Measurements from ENCODE around the gene TRAPPC10.

The TRAPPC10 gene

DNA sequence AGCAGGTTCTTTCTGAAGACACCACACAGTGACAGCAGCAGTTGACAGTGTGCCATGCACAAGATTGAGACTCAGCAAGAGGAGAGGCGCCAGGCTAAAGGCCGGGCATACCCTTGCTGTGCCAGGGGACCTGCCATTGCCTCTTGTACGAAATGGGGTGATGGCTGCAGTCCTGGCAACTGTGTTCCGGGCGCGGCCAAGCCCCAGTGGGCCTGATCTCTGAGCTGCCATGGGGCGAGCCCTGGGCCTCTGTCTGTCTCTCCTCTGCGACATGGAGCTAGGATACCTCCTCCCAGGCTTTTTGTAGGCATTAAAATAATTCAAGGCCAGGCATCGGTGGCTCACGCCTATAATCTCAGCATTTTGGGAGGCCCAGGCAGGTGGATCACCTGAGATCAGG is 9.6 kb upstream of the TRAPPC10 start:
- FAIRE-seq (no peak), DNase-seq (ENCODE audit: extremely low spot score, insufficient read length, low read depth) (no peak)

DNA sequence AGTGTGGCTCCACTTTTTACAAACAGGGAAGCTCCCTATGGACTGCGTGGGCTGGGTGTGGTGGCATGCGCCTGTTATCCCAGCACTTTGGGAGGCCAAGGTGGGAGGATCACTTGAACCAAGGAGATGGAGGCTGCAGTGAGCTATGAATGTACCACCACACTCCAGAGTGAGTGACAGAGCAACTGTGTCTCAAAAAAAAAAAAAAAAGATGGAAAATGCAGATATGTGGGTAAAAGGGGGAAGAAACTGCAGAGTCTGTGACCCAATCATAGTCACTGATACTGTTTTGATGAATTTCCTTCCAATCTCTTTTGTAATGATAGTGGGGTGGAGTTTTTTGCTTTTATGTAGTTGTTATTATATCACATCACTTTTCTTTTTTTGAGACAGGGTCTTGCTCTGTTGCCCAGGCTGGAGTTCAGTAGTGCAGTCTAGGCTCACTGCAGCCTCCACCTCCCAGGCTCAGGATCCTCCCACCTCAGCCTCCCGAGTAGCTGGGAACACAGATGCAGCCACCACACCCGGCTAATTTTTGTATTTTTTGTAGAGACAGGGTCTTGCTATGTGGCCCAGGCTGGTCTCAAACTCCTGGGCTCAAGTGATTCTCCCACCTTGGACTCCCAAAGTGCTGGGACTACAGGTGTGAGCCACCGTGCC is 8.7 kb upstream of the TRAPPC10 start:
- no peak for DNase-seq (ENCODE audit: extremely low spot score, insufficient read length, low read depth)
- no peak for FAIRE-seq

DNA sequence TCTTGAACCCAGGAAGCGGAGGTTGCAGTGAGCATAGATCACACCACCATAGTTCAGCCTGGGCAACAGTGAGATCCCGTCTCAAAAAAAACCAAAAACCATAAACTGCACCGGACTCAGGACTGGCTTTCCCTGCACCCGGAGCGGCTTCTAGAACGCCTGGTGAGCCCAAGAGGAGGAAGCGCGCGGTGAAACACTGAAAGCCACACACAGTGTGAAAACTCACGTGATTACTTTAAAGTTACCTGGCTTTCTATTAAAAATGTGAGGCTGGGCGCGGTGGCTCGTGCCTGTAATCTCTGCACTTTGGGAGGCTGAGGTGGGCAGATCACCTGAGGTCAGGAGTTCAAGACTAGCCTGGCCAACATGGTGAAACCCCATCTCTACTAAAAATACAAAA is 7.0 kb upstream of the TRAPPC10 start:
- FAIRE-seq (no peak), DNase-seq (ENCODE audit: extremely low spot score, insufficient read length, low read depth) (no peak)

DNA sequence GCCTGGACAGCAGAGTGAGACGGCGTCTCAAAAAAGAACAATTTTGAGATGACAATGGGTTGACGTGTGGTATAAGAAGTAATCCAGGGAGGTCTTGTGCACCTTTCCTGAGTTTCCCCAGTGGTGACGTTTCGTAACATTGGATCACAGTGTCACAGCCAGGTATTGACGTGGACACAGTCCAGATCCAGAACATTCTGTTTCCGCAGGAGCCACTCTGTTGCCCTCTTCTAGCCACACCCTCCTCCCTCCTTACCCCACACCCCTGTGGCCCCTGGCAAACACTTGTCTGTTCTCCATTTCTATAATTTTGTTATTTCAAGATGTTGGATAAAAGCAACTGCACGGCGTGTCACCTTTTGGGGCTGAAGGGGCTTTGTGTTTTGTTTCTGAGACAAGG is 6.5 kb upstream of the TRAPPC10 start:
- FAIRE-seq (no peak), DNase-seq (ENCODE audit: extremely low spot score, insufficient read length, low read depth) (no peak)

DNA sequence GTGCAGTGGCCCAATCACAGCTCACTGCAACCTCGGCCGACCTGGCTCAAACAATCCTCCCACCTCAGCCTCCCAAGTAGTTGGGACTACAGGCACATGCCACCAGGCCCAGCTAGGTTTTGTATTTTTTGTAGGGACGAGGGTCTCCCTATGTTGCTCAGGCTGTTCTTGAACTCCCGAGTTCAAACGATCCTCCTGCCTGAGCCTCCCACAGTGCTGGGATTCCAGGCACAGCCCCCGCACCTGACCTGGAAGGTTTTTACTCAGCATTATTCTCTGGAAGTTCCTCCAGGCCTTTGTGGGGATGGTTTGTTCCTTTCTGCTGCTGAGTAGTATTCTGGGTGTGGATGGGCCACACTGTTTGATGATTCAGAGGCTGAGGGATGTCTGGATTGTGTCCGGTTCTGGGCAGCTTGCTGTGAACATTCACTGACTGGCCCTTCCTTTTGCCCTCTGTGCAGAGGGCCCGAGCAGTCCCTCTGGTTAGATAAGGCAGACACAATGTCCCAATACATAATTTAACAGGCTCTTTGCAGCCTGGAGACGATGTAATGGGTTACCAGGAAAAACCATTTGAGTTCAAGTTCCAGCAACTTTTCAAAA is 6.0 kb upstream of the TRAPPC10 start:
- DNase-seq (ENCODE audit: extremely low spot score, insufficient read length, low read depth): no peak
- FAIRE-seq: no peak

DNA sequence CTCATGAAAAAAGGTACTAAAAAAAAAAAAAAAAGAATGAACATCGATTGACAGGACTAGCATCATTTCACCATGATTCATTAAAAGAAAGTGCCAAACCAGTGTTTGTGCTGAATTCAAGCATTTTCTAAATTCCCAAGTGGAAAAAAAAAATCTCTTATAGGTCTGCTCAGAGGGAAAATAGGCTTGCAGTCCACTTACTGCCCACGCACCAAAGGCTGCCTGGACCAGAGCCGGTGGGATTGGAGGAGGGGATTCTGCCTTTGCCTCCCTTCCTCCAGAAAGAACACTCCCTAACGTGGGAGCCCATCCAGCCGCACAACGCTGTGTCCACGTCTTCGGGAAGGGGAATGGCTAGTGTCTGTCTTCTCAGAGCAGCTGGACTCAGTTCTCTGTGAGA is 5.5 kb upstream of the TRAPPC10 start:
- no peak for FAIRE-seq
- DNase-seq (ENCODE audit: extremely low spot score, insufficient read length, low read depth): no peak

DNA sequence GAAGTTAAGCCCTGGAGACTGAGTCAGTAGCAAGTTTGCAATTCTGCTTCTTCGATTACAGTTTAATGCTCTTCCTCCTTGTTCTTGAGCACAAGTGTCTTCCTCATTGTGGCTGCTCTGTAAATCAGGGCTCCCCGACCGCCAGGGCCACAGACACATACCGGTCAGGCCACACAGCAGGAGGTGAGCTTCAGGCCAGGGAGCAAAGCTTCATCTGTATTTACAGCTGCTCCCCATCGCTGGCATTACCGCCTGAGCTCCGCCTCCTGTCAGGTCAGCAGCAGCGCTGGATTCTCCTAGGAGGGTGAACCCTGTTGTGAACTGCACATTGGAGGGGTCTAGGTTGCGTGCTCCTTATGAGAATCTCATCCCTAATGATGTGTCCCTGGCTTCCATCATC is 1.7 kb upstream of the TRAPPC10 start:
- no peak for FAIRE-seq
- no peak for DNase-seq (ENCODE audit: extremely low spot score, insufficient read length, low read depth)

DNA sequence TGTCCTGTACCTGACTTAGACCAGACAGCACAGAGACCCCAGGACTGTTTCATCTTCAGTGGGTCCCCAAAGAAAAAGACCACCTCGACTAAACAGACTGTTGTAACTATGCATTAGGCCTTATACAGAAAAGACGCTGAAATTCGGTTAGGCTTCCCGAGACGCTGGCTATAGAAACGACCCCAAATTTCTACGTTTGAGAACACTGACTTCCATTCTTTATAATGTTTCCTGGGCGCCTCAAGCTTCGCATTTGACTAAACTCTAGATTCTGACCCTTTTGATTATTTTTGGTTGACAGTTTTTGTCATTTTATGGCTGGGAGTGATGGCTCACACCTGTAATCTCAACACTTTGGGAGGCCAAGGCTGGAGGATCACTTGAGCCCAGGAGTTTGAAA is 986 bp upstream of the TRAPPC10 start:
- FAIRE-seq (no peak), DNase-seq (ENCODE audit: extremely low spot score, insufficient read length, low read depth) (no peak)

DNA sequence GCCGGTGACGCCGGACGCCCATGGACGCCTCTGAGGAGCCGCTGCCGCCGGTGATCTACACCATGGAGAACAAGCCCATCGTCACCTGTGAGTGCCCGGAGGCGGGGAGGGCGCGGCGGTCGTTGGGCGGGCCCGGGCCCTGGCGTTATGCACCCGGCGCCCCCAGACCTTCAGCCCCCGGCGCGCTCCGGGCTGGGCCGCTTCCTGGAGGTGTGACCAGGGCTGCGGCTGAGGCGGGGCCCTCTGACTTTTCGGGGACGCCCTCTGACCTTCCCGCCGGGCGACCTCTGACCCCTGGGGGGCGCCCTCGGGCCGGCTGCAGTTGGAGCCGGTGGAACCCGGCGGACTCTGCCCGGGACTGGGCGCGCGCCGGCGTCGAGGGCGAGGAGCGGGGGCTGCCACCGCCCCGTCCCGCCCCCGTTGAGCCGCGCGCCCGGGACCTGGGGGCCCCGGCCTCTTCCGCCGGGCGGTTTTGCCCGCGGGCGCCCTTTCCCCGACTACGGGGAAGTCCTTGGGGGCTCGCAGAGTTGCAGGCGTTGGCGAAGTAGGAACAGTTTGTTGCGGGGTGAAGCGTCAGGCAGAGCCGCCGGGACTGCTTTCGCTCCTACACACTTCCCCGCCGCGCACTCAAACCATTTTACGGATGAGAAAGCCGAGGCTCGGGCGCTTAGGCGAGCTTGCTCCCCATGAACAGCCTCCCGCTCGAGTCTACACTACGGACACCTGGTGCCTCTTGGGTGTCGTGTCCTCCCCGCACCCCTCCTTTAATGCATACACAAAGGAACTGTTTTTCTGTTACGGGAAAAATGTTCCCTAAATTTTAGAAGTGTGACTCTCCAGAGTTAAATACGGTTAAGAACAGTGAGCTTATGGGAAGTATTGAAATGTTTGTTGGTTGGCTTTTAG is 618 bp downstream of the TRAPPC10 start:
- FAIRE-seq: peak; percentile 33
- peak; percentile 78 for DNase-seq (ENCODE audit: extremely low spot score, insufficient read length, low read depth)

DNA sequence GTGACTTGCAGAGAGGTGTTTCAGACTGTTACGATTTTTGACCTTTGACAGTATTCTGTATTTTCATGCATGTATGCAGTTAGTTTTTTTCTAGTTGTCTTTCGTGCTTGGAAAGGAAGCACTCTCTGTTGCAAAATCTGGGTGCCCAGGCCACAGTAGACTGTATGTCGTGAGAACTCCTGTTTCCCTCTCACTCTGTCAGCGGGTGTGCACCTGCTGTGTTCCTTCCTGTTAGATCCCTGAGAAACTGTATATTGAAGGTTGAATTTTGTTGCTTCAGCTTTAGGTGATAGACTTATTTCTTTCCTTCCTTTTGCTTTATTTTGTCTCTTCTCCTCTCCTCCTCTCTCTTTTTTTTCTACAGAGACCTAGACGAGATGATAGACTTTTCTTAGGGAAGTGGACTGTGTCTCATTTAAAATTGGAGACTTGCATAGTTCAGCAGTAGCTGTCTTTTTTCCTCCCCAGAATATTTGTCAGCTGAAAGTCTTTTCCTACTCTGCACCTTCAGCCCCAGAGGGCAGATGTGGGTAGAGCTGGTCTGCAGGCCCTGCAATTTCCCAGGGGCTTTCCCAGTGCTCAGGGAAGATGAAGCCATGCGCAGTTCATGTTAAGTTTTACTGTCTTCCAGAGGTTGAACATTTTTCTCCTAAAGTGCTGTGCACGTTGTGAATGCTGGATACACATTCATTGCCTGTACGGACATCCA is 1.4 kb downstream of the TRAPPC10 start:
- DNase-seq (ENCODE audit: extremely low spot score, insufficient read length, low read depth): no peak

DNA sequence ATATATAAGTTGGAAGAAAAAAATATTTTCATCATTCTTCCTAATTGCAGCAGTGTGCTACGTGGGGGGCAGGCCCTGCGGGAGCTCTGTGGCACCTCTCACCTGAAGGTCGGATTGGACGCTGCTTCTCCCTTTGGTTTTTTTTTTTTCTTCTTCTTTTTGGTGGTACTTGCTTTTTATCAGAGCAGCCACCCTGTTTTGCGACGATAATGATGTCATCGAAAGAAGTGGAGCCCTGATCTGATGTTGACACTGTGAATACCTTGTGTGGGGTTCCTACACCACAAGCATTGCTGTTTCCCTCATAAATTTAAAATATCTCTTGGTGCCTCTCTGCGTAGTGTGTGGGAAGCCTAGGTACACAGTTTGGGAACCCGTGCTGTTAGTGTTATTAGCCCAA is 5.5 kb downstream of the TRAPPC10 start:
- DNase-seq (ENCODE audit: extremely low spot score, insufficient read length, low read depth) (no peak), FAIRE-seq (no peak)

More for the DNA sequence above, 1.4 kb downstream of the TRAPPC10 start:
- FAIRE-seq: peak; percentile 49

DNA sequence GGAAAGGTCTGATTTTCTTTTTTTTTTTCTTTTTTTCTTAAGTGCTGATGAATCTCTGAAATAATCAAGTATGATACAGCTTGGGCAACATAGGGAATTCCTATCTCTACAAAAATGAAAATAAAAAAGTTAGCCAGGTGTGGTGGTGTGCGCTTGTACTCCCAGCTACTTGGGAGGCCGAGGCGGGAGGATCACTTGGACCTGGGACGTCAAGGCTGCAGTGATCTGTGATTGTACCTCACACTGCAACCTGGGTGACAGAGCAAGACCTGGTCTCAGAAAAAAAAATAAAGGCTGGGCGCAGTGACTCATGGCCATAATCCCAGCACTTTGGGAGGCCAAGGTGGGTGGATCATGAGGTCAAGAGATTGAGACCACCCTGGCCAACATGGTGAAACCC is 6.0 kb downstream of the TRAPPC10 start:
- no peak for FAIRE-seq
- no peak for DNase-seq (ENCODE audit: extremely low spot score, insufficient read length, low read depth)

DNA sequence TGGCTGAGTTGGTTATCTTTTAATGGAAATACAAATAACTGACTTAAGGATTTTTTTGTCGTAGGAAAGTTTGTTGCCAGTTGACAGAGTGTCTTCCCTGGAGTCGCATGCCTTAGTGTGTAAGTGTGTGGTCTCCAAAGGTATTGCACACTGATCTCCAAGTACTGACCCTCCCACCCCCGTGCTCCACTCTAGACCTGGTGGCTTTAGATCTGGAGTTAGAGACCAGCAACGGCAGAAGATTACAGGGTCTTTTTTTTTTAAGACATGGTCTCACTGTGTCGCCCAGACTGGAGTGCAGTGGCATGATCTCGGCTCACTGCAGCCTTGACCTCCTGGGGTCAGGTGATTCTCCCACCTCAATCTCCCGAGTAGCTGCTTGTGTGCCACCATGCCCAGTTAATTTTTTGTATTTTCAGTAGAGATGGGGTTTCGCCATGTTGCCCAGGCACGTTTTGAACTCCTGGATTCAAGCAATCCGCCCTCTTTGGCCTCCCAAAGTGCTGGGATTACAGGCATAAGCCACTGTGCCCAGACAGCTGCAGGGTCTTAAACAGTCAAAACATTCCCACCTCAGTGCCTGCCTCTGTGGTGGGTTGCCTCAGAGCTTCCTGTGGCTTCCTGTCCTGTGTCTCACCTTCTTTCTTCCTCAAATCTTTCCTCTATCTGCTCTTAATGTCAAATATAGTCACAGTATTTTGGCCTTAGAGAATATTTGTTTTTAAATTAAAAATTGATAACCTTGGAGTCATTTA is 6.9 kb downstream of the TRAPPC10 start:
- FAIRE-seq (no peak), DNase-seq (ENCODE audit: extremely low spot score, insufficient read length, low read depth) (no peak)

DNA sequence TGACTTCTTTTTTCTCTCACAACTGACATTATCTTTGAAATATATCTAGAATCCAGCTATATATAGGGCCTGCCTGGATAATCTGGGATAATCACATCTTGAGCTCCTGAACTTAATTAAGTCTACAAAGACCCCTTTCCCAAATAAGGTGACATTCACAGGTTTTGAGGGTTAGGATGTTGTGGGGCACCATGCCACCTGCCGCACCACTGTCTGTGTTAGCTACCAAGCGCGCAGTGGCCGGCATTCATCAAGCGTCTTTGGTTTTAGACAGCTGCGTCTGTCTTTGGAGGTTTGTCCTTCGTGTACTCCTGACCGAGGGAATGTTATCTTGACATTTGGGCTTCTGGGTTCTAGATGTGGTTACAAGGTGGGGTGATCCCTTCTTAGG is 7.5 kb downstream of the TRAPPC10 start:
- DNase-seq (ENCODE audit: extremely low spot score, insufficient read length, low read depth) (no peak), FAIRE-seq (no peak)

DNA sequence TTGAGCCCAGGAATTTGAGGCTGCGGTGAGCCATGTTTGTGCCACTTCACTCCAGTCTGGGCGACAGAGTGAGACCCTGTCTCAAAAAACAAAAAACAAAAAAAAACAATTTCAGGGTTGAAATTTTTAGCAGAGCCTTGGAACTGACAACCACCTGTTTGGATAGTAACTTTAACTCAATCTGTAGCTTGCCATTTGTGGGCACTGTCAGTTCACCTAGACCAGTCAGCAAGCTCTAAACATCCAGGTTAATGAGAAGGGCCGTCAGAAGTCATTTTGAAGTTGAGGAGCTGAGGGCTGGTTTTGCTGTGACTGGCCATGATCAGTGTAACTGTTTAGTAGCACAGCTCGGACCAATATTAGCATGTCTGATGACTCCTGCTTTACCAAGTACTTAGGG is 8.4 kb downstream of the TRAPPC10 start:
- no peak for FAIRE-seq

DNA sequence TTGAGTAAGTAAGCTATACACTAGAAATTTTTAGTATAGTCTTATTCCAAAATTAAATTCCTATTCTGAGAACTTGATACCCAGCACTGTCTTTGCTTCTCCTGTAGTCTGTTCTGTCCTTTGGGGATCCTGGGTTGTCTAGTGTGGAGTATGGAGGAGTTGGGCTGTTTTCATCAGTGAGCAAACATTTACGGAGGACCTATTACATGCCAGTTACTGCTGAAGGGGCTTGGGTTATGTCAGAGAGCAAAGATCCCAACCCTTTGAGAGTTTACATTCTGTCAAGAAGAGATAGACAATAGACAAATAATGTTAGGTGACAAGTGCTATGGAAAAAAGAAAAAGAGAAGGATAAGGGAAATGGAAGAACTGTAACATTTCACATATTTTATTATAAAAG is 9.0 kb downstream of the TRAPPC10 start:
- DNase-seq (ENCODE audit: extremely low spot score, insufficient read length, low read depth) (no peak), FAIRE-seq (no peak)

More for the DNA sequence above, 8.4 kb downstream of the TRAPPC10 start:
- no peak for DNase-seq (ENCODE audit: extremely low spot score, insufficient read length, low read depth)

DNA sequence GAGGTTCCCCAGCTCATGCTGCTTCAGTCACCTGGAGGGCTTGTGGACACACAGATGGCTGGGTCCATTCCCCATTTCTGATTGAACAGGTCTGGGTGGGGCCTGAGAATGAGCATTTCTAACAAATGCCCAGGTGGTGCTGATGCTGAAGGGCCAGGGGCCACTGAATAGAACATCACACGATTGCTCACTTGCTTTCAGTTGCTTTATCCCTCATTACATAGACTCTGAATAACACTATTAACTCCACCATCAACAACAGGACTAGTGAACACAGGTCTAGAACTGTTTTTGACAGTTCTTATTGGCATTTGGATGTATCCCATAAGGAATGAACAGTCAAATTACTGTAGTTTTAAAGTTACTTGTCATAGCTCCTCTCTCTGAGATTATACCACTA is 12.1 kb downstream of the TRAPPC10 start:
- DNase-seq (ENCODE audit: extremely low spot score, insufficient read length, low read depth) (no peak), FAIRE-seq (no peak)

DNA sequence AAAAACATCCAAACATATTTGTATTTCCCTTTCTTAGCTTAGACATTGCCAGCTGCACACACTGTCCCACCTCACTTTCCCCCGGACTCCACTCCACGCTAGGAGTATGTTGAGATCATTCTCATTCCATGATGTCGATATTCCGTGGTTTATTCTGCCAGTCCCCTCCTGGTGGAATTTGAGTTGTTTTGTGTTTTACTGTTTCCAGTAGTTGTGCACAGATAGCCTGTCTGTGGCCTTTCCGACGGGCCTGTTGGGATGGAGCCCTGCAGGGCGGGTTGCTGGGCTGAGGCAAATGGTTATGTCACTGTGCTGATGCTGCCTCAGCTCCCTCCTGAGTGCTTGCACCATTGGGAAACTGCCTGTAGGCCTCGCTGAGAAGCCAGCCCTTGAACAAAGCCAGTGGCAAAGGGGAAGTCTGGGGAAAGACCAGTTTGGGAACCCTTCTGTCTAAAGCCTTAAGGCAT is 12.8 kb downstream of the TRAPPC10 start:
- FAIRE-seq: no peak
- DNase-seq (ENCODE audit: extremely low spot score, insufficient read length, low read depth): no peak

DNA sequence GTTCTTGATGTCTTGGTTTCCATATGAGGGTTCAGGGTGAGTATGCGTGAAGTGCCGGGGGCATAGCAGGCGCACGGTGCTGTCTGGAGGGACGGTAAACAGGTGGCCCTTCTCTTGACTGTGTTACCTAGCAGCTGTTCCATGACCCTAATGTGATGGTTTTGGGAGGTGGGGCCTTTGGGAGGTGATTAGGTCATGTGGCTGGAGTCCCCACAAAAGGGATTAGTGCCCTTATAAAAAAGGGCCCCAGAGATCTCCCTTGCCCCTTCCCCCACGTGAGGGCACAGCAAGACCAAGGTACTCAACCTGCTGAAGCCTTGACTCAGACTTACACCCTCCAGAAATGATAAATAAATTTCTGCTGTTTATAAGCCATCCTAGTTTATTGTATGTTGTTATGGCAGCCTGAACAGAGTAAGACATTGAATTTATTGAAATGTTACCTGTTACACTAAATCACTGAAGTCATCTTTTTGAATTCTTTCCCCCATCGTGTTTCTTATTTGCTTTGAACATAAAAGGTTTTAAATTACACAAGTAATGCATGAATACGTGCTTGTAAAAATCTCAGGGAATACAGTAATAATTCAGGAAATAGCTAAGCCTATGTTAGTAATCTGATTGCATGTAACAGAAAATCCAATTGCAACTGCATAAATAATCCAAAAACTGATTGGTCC is 15.6 kb downstream of the TRAPPC10 start:
- DNase-seq (ENCODE audit: extremely low spot score, insufficient read length, low read depth) (no peak), FAIRE-seq (no peak)
